H1 (cell line): Measurements from ENCODE around the gene ZBTB20. TPM values are rescaled to one million over a fixed set of nuclear protein-coding genes. Genes with fewer than 3 reads are reported as not detected.

ENCODE experiments used
- CTCF ChIA-PET: fragments of 300-600 bp; sonication (Branson Sonifier 250); formaldehyde crosslinking; loops from one replicate; lab custom pipeline; 2021; ENCODE audit not compliant: partially characterized antibody; lab: Charles Lee
- POLR2A ChIA-PET: fragments of 300-600 bp; sonication (Branson Sonifier 250); formaldehyde crosslinking; loops from one replicate; lab custom pipeline; 2021; ENCODE audit warnings: inconsistent platforms; ENCODE audit not compliant: partially characterized antibody; lab: Charles Lee
- DNase-seq, 2 experiments: peaks; one replicate each; pipeline versions ENCODE4 v3.0.0 to v3.0.0-alpha.2; 2010 to 2022; ENCODE audit warnings: low spot score in 2 of 2, low read depth in 1 of 2, mixed read lengths in 1 of 2
- FAIRE-seq: peaks from 2 replicates; lab custom pipeline; 2011; peaks lifted over from hg19 to GRCh38; lab: Jason Lieb, UNC
- H2AFZ ChIP-seq: 2 replicates; pipeline ENCODE4 v1.8.1; 2012; ENCODE audit warnings: low read length, inconsistent platforms
- H2AK5ac ChIP-seq: 2 replicates; pipeline ENCODE4 v1.6.1; 2013; ENCODE audit warnings: low read depth, low read length
- H2BK120ac ChIP-seq: replicated peaks from 2 replicates; pipeline ENCODE3; 2013; ENCODE audit warnings: low read depth, low read length, inconsistent platforms
- H2BK12ac ChIP-seq: 2 replicates; pipeline ENCODE4 v1.6.1; 2013; ENCODE audit warnings: low read depth, low read length
- H2BK15ac ChIP-seq: 2 replicates; pipeline ENCODE4 v1.6.1; 2013; ENCODE audit warnings: low read length
- H2BK20ac ChIP-seq: 2 replicates; pipeline ENCODE4 v1.6.1; 2013; ENCODE audit warnings: low read length
- H2BK5ac ChIP-seq: 2 replicates; pipeline ENCODE4 v1.6.1; 2013; ENCODE audit warnings: low read depth, low read length
- H3K14ac ChIP-seq: 2 replicates; pipeline ENCODE4 v1.6.1; 2013; ENCODE audit warnings: inconsistent platforms; ENCODE audit not compliant: insufficient read length
- H3K18ac ChIP-seq: 2 replicates; pipeline ENCODE4 v1.6.1; 2013; ENCODE audit warnings: low read length; ENCODE audit errors: extremely low read depth
- H3K23ac ChIP-seq: 2 replicates; pipeline ENCODE4 v1.6.1; 2013; ENCODE audit warnings: inconsistent platforms; ENCODE audit not compliant: insufficient read length
- H3K23me2 ChIP-seq: 2 replicates; pipeline ENCODE4 v1.6.1; 2013; ENCODE audit warnings: low read depth, low read length
- H3K27ac ChIP-seq: 2 replicates; pipeline ENCODE4 v1.6.1; 2011; ENCODE audit warnings: low read depth, low read length, inconsistent platforms
- H3K27me3 ChIP-seq, 4 experiments: replicated peaks in 1 of 4; 1 replicate in 1 of 4; 2 replicates in 3 of 4; pipeline versions ENCODE4 v1.6.1 to v1.8.1; 2011 to 2013; ENCODE audit warnings: low read length in 3 of 4, mild to moderate bottlenecking in 3 of 4, inconsistent platforms in 2 of 4, mixed read lengths in 2 of 4, moderate library complexity in 1 of 4; ENCODE audit not compliant: control insufficient read depth in 3 of 4, insufficient read depth in 3 of 4; ENCODE audit errors: extremely low read depth in 1 of 4
- H3K36me3 ChIP-seq, 4 experiments: 2 replicates each; pipeline versions ENCODE4 v1.6.1 to v1.8.1; 2011 to 2013; ENCODE audit warnings: mild to moderate bottlenecking in 4 of 4, low read length in 3 of 4, moderate library complexity in 2 of 4, control low read depth in 1 of 4, inconsistent platforms in 1 of 4; ENCODE audit not compliant: insufficient read depth in 4 of 4, control insufficient read depth in 2 of 4
- H3K4ac ChIP-seq: replicated peaks from 2 replicates; pipeline ENCODE3; 2013; ENCODE audit warnings: low read length, low read depth, mixed read lengths, inconsistent platforms; ENCODE audit not compliant: insufficient read length
- H3K4me1 ChIP-seq, 4 experiments: replicated peaks in 1 of 4; 1 replicate in 1 of 4; 2 replicates in 3 of 4; pipeline versions ENCODE4 v1.6.1 to v1.8.1; 2011 to 2013; ENCODE audit warnings: low read length in 3 of 4, inconsistent platforms in 2 of 4, mixed read lengths in 1 of 4; ENCODE audit not compliant: insufficient read depth in 4 of 4, control insufficient read depth in 3 of 4
- H3K4me2 ChIP-seq, 2 experiments: 2 replicates each; pipeline versions ENCODE4 v1.6.1 to v1.8.1; 2011 to 2013; ENCODE audit warnings: low read depth in 2 of 2, low read length in 2 of 2, control low read depth in 1 of 2, inconsistent platforms in 1 of 2, mild to moderate bottlenecking in 1 of 2; ENCODE audit not compliant: insufficient read depth in 1 of 2
- H3K4me3 ChIP-seq, 4 experiments: fragments of 200-600, 300-600 bp in 1 of 4; sonication (generic), shearing (Covaris generic), sonication (Bioruptor Twin) in 1 of 4; 2 replicates each; pipeline versions ENCODE4 v1.5.1 to v1.8.1; 2011 to 2016; ENCODE audit warnings: low read length in 4 of 4, low read depth in 3 of 4, control low read depth in 2 of 4, inconsistent platforms in 2 of 4, mild to moderate bottlenecking in 2 of 4, mixed read lengths in 1 of 4, moderate library complexity in 1 of 4; ENCODE audit not compliant: insufficient read depth in 2 of 4; ENCODE audit errors: extremely low read depth in 1 of 4
- H3K56ac ChIP-seq: replicated peaks from 2 replicates; pipeline ENCODE3; 2013; ENCODE audit warnings: low read depth, mild to moderate bottlenecking, mixed read lengths, low read length, inconsistent platforms; ENCODE audit not compliant: insufficient read length
- H3K79me1 ChIP-seq: 2 replicates; pipeline ENCODE4 v1.6.1; 2013; ENCODE audit warnings: low read depth, low read length, control low read depth
- H3K79me2 ChIP-seq, 2 experiments: 2 replicates each; pipeline versions ENCODE4 v1.6.1 to v1.8.1; 2012 to 2013; ENCODE audit warnings: low read length in 2 of 2, mild to moderate bottlenecking in 2 of 2, inconsistent platforms in 1 of 2; ENCODE audit not compliant: insufficient read depth in 2 of 2, control insufficient read depth in 1 of 2
- H3K9ac ChIP-seq, 4 experiments: replicated peaks in 1 of 4; 1 replicate in 1 of 4; 2 replicates in 3 of 4; pipeline versions ENCODE4 v1.6.1 to v1.8.1; 2011 to 2013; ENCODE audit warnings: low read depth in 3 of 4, low read length in 3 of 4, control low read depth in 2 of 4, mild to moderate bottlenecking in 2 of 4, moderate library complexity in 2 of 4, inconsistent platforms in 1 of 4; ENCODE audit errors: extremely low read depth in 1 of 4
- H3K9me3 ChIP-seq, 2 experiments: 2 replicates each; pipeline versions ENCODE4 v1.6.1 to v1.8.1; 2012 to 2013; ENCODE audit warnings: mild to moderate bottlenecking in 2 of 2, moderate library complexity in 2 of 2, control low read depth in 1 of 2, inconsistent platforms in 1 of 2, low read depth in 1 of 2, low read length in 1 of 2, mixed read lengths in 1 of 2; ENCODE audit not compliant: insufficient read depth in 2 of 2
- H4K20me1 ChIP-seq, 2 experiments: replicated peaks in 1 of 2; 2 replicates each; pipeline versions ENCODE3 to v1.8.1; 2011 to 2013; ENCODE audit warnings: inconsistent platforms in 2 of 2, low read length in 2 of 2, mild to moderate bottlenecking in 1 of 2; ENCODE audit not compliant: insufficient read depth in 2 of 2, control insufficient read depth in 1 of 2
- H4K5ac ChIP-seq: 2 replicates; pipeline ENCODE4 v1.6.1; 2013; ENCODE audit warnings: low read length, low read depth, mixed read lengths, inconsistent platforms; ENCODE audit not compliant: insufficient read length
- H4K8ac ChIP-seq: 2 replicates; pipeline ENCODE4 v1.8.0; 2013; ENCODE audit warnings: mild to moderate bottlenecking, moderate library complexity, low read length, inconsistent platforms; ENCODE audit not compliant: insufficient read depth; ENCODE audit errors: extremely low read depth
- H4K91ac ChIP-seq: replicated peaks from 2 replicates; pipeline ENCODE3; 2013; ENCODE audit warnings: low read length, mixed read lengths, inconsistent platforms; ENCODE audit not compliant: insufficient read length
- CHD1 ChIP-seq: IDR thresholded peaks from 2 replicates; pipeline ENCODE4 v1.6.1; 2012; ENCODE audit warnings: low read depth, low read length, improper control_type of control experiment
- EGR1 ChIP-seq: IDR thresholded peaks from 2 replicates; pipeline ENCODE4 v1.6.1; 2011; ENCODE audit warnings: low read depth, low read length, borderline replicate concordance
- FOSL1 ChIP-seq: IDR thresholded peaks from 2 replicates; pipeline ENCODE4 v1.6.1; 2011; ENCODE audit warnings: mild to moderate bottlenecking, low read depth, low read length, moderate library complexity; ENCODE audit not compliant: insufficient read depth
- JUND ChIP-seq: IDR thresholded peaks from 2 replicates; pipeline ENCODE4 v1.6.1; 2011; ENCODE audit warnings: mild to moderate bottlenecking, improper control_type of control experiment, low read length
- MAX ChIP-seq: IDR thresholded peaks from 2 replicates; pipeline ENCODE4 v1.6.1; 2012; ENCODE audit warnings: inconsistent platforms
- PHF8 ChIP-seq: fragments of 200-600 bp; sonication (generic); conservative IDR thresholded peaks from 2 replicates; pipeline ENCODE4 v1.7.1; 2012; ENCODE audit warnings: low read depth, mild to moderate bottlenecking, inconsistent platforms, low read length, moderate library complexity
- POLR2A ChIP-seq, 2 experiments: IDR thresholded peaks; 1 replicate in 1 of 2; 2 replicates in 1 of 2; pipeline ENCODE4 v1.6.1; 2011; ENCODE audit warnings: low read depth in 2 of 2, low read length in 2 of 2, mild to moderate bottlenecking in 2 of 2; ENCODE audit errors: control extremely low read depth in 1 of 2
- POLR2AphosphoS5 ChIP-seq: IDR thresholded peaks from 2 replicates; pipeline ENCODE4 v1.6.1; 2011; ENCODE audit warnings: low read depth, low read length
- SP4 ChIP-seq: IDR thresholded peaks from 2 replicates; pipeline ENCODE4 v1.6.1; 2012; ENCODE audit warnings: low read length, inconsistent platforms
- WGBS, 2 experiments: shearing (Covaris generic) in 1 of 2; methylation state at CpG; one replicate each; pipeline versions ENCODE4 v1.1.6 to v1.1.7; 2013 to 2015; ENCODE audit warnings: low lambda C conversion rate in 2 of 2, mixed read lengths in 2 of 2, inconsistent platforms in 1 of 2, low coverage in 1 of 2, missing lambda C conversion rate in 1 of 2; ENCODE audit not compliant: insufficient replicate concordance in 2 of 2, insufficient coverage in 1 of 2, insufficient read length in 1 of 2; ENCODE audit errors: extremely low coverage in 1 of 2, missing lambda C conversion rate in 1 of 2; 5-methylcytosine and 5-hydroxymethylcytosine counted together
- polyA plus RNA-seq, 7 experiments: library from polyadenylated mRNA; depleted of rRNA in 3 of 7; stranded (reverse) in 5 of 7; unstranded in 2 of 7; fragments of >200 nt in 5 of 7; fragments of 200-250 nt in 2 of 7; gene quantifications; 1 replicate in 5 of 7; 2 replicates in 1 of 7; 4 replicates in 1 of 7; pipeline versions ENCODE4 v1.2.1 to v1.2.3, GENCODE V29; 2011 to 2013; ENCODE audit warnings: missing spikeins in 2 of 7, mixed read lengths in 2 of 7
- total RNA-seq: library from RNA; stranded (reverse); fragmentation: NEBNext Ultra II Directional; extraction: Animal tissue kit (Norgen Biotek cat#: 25700); gene quantifications from 2 replicates; pipeline ENCODE4 v1.2.1, GENCODE V29; 2021

The ZBTB20 gene
- total and polyA plus RNA-seq, 2 of the 8 experiments (the other 6 are each of a cell fraction or from before 2014, with no cell fraction given) = 0.35 to 1.3 TPM

GRCh38 chr3:114545193-114545592, 601.9 kb downstream of the ZBTB20 start:
- no peak overlapping the region for H3K27ac ChIP-seq
- no peaks in the 10 kb centered on the region for H3K79me2 ChIP-seq
- H4K5ac ChIP-seq = no peak overlapping the region
- H3K9ac ChIP-seq = no peak overlapping the region
- H2BK120ac ChIP-seq = no peak overlapping the region
- H3K27me3 ChIP-seq = no peaks in the 10 kb centered on the region
- H3K18ac ChIP-seq = no peak overlapping the region
- TF ChIP-seq JUND (no peak), MAX (no peak), EGR1 (no peak), POLR2AphosphoS5 (no peak), POLR2A (IDR thresholded peaks at IDR 0.05; ENCODE audit: control extremely low read depth in 1 of 2, low read depth in 2 of 2, low read length in 2 of 2) (no peak), FOSL1 (no peak), CHD1 (no peak), PHF8 (no peak), SP4 (no peak)
- no peak overlapping the region for H3K4me2 ChIP-seq
- H2BK20ac ChIP-seq = no peak overlapping the region
- H3K9me3 ChIP-seq = no peaks in the 10 kb centered on the region
- H3K56ac ChIP-seq = no peak overlapping the region
- H3K14ac ChIP-seq = no peak overlapping the region
- H2AFZ ChIP-seq = no peak overlapping the region
- WGBS, 2 experiments = 90% methylated on average over 1 of the region's 1 CpG; no CpG with 5 or more reads in 1 of the 2 experiments
- H3K36me3 ChIP-seq = no peaks in the 10 kb centered on the region
- no peak overlapping the region for H3K4ac ChIP-seq
- no peak for FAIRE-seq
- ChIA-PET POLR2A (no interaction called here), CTCF (interaction anchor here (1.7 kb wide), 1 partner anchor 18 kb away, joined by 7 read pairs; no protein-coding TSS in a partner anchor)
- no peaks in the 10 kb centered on the region for H3K79me1 ChIP-seq
- no peaks in the 10 kb centered on the region for H3K23me2 ChIP-seq
- DNase-seq = no peak
- H3K4me1 ChIP-seq = peaks cover 0 to 20% (median 0%) of the 10 kb centered on the region in 4 experiments; a peak in 1 of 7 replicates
- H2BK15ac ChIP-seq = no peak overlapping the region
- H2BK5ac ChIP-seq = no peak overlapping the region
- H3K4me3 ChIP-seq = no peak overlapping the region
- no peak overlapping the region for H3K23ac ChIP-seq
- no peak overlapping the region for H4K91ac ChIP-seq
- no peak overlapping the region for H2BK12ac ChIP-seq
- no peak overlapping the region for H4K8ac ChIP-seq
- H2AK5ac ChIP-seq = no peak overlapping the region
- no peaks in the 10 kb centered on the region for H4K20me1 ChIP-seq
